ENCODE data around the gene CCDC74B.
"Not testable (repeated sequence)": the region's sequence is repeated elsewhere in the genome, so short reads cannot be mapped to it uniquely, and the experiment has no call there.

GRCh38 chr2:130154423-130154770, 9.5 kb upstream of the CCDC74B start:
- TF ChIP-seq POLR2A, CTCF (IDR thresholded peaks at IDR 0.05): not testable (repeated sequence)
